Endothelial cell (in vitro differentiated cells): Measurements from ENCODE around the gene CIAPIN1. TPM values are rescaled to one million over a fixed set of nuclear protein-coding genes. Genes with fewer than 3 reads are reported as not detected.

Source experiments
- DNase-seq: peaks from one replicate; pipeline ENCODE4 v3.0.0; 2021; ENCODE audit warnings: low spot score
- H3K27ac Mint-ChIP-seq: one replicate; pipeline ENCODE4 v1.8.0; 2021; ENCODE audit warnings: mixed read lengths, inconsistent platforms; ENCODE audit not compliant: unreplicated experiment
- H3K27me3 Mint-ChIP-seq: one replicate; pipeline ENCODE4 v1.8.0; 2021; ENCODE audit warnings: mild to moderate bottlenecking, moderate library complexity, mixed read lengths, inconsistent platforms; ENCODE audit not compliant: unreplicated experiment
- H3K36me3 Mint-ChIP-seq: one replicate; pipeline ENCODE4 v1.8.0; 2021; ENCODE audit warnings: mild to moderate bottlenecking, low read depth, mixed read lengths, inconsistent platforms; ENCODE audit not compliant: unreplicated experiment
- H3K4me1 Mint-ChIP-seq: one replicate; pipeline ENCODE4 v1.8.0; 2021; ENCODE audit warnings: mild to moderate bottlenecking, mixed read lengths, inconsistent platforms; ENCODE audit not compliant: unreplicated experiment
- H3K4me3 Mint-ChIP-seq: one replicate; pipeline ENCODE4 v1.8.0; 2021; ENCODE audit warnings: mild to moderate bottlenecking, mixed read lengths, inconsistent platforms; ENCODE audit not compliant: unreplicated experiment
- H3K9me3 Mint-ChIP-seq: one replicate; pipeline ENCODE4 v1.8.0; 2021; ENCODE audit warnings: mixed read lengths, inconsistent platforms; ENCODE audit not compliant: unreplicated experiment
- CTCF ChIP-seq: fragments of 200-600 bp; sonication (generic); IDR thresholded peaks from one replicate; pipeline ENCODE4 v1.5.0; 2021; ENCODE audit warnings: antibody characterized with exemption; ENCODE audit not compliant: unreplicated experiment
- total RNA-seq: library from RNA; stranded (reverse); fragmentation: NEBNext Ultra II Directional; extraction: Animal tissue kit (Norgen Biotek cat#: 25700); gene quantifications from one replicate; pipeline ENCODE4 v1.2.1, GENCODE V29; 2021; ENCODE audit not compliant: unreplicated experiment

The CIAPIN1 gene
- total RNA-seq, 1 donor from 2014 or later: 82.6 TPM

GRCh38 chr16:57475711-57476339 lies 28.6 kb upstream of the CIAPIN1 start:
- Mint-ChIP-seq H3K4me3 (no peak overlapping the region), H3K27me3 (peaks cover 11% of the 10 kb centered on the region), H3K27ac (peak overlapping the region; percentile 41)

GRCh38 chr16:57474671-57475661 lies 27.8 kb upstream of the CIAPIN1 start:
- Mint-ChIP-seq H3K27me3 (peaks cover 12% of the 10 kb centered on the region), H3K9me3 (no peaks in the 10 kb centered on the region), H3K27ac (no peak overlapping the region), H3K4me1 (peaks cover 40% of the 10 kb centered on the region), H3K36me3 (peaks cover 19% of the 10 kb centered on the region), H3K4me3 (peak overlapping the region; percentile 65)
- TF ChIP-seq CTCF: no peak
- DNase-seq: no peak

More at GRCh38 chr16:57475711-57476339, 28.6 kb upstream of the CIAPIN1 start:
- peak; percentile 64 for TF ChIP-seq CTCF
- DNase-seq: peak; percentile 89
- Mint-ChIP-seq H3K9me3 (no peaks in the 10 kb centered on the region), H3K36me3 (peaks cover 13% of the 10 kb centered on the region), H3K4me1 (peaks cover 40% of the 10 kb centered on the region)

GRCh38 chr16:57473906-57474305 lies 26.7 kb upstream of the CIAPIN1 start:
- Mint-ChIP-seq H3K4me1 (peaks cover 35% of the 10 kb centered on the region), H3K27me3 (peaks cover 12% of the 10 kb centered on the region), H3K9me3 (no peaks in the 10 kb centered on the region), H3K36me3 (peaks cover 27% of the 10 kb centered on the region), H3K4me3 (no peak overlapping the region), H3K27ac (no peak overlapping the region)
- no peak for DNase-seq
- TF ChIP-seq CTCF: no peak

- H3K27ac Mint-ChIP-seq: no peak overlapping the region
- TF ChIP-seq CTCF: no peak
- H3K27me3 Mint-ChIP-seq: peaks cover 7% of the 10 kb centered on the region
- H3K36me3 Mint-ChIP-seq: peaks cover 27% of the 10 kb centered on the region
- peaks cover 29% of the 10 kb centered on the region for H3K4me1 Mint-ChIP-seq
- H3K4me3 Mint-ChIP-seq: no peak overlapping the region
- no peaks in the 10 kb centered on the region for H3K9me3 Mint-ChIP-seq
- no peak for DNase-seq
These were observed 26.1 kb upstream of the CIAPIN1 start for GRCh38 chr16:57473176-57473840.
